KMS-11 (cell line): ENCODE results near the gene SMIM29.
A peak's percentile ranks its signal among the peaks of the same experiment; 100 is the strongest.

ENCODE experiments used
- H2AFZ ChIP-seq: fragments of 200-600 bp; sonication (generic); 2 replicates; pipeline ENCODE4 v1.6.1; 2016; ENCODE audit warnings: antibody characterized with exemption, mixed run types, low read depth
- H3K27ac ChIP-seq: fragments of 200-600 bp; sonication (generic); 2 replicates; pipeline ENCODE4 v1.6.1; 2016; ENCODE audit warnings: mild to moderate bottlenecking, mixed run types
- H3K27me3 ChIP-seq: fragments of 200-600 bp; sonication (generic); 2 replicates; pipeline ENCODE4 v1.6.1; 2017; ENCODE audit warnings: mild to moderate bottlenecking, low read depth, mixed run types, moderate library complexity; ENCODE audit not compliant: insufficient read depth
- H3K36me3 ChIP-seq: fragments of 200-600 bp; sonication (generic); 2 replicates; pipeline ENCODE4 v1.6.1; 2017; ENCODE audit warnings: mild to moderate bottlenecking, mixed run types; ENCODE audit not compliant: insufficient read depth
- H3K4me1 ChIP-seq: fragments of 200-600 bp; sonication (generic); 2 replicates; pipeline ENCODE4 v1.6.1; 2016; ENCODE audit warnings: mild to moderate bottlenecking, low read depth, mixed run types; ENCODE audit not compliant: poor library complexity, severe bottlenecking
- H3K4me2 ChIP-seq: fragments of 200-600 bp; sonication (generic); 2 replicates; pipeline ENCODE4 v1.7.0; 2016; ENCODE audit warnings: mild to moderate bottlenecking, mixed run types
- H3K4me3 ChIP-seq: fragments of 200-600 bp; sonication (generic); IDR thresholded peaks from 2 replicates; pipeline ENCODE4 v1.6.1; 2017; ENCODE audit warnings: low read depth, low read length, mixed read lengths; ENCODE audit not compliant: insufficient read depth
- H3K79me2 ChIP-seq: fragments of 200-600 bp; sonication (generic); 2 replicates; pipeline ENCODE4 v1.6.1; 2016; ENCODE audit warnings: low read depth, mixed run types; ENCODE audit not compliant: insufficient read depth
- H3K9ac ChIP-seq: fragments of 200-600 bp; sonication (generic); 2 replicates; pipeline ENCODE4 v1.6.1; 2016; ENCODE audit warnings: mild to moderate bottlenecking, mixed run types
- H4K20me1 ChIP-seq: fragments of 200-600 bp; sonication (generic); 2 replicates; pipeline ENCODE4 v1.6.1; 2016; ENCODE audit warnings: mild to moderate bottlenecking, mixed run types; ENCODE audit not compliant: insufficient read depth
- TF ChIP-seq, protein P1 (sequence below): fragments of 200-600 bp; sonication (generic); conservative IDR thresholded peaks from 2 replicates; pipeline ENCODE4 v1.6.1; 2017; ENCODE audit warnings: low read depth, mild to moderate bottlenecking, antibody characterized with exemption, low read length, moderate library complexity, mixed read lengths

The SMIM29 gene

GRCh38 chr6:34243901-34244884 lies 4.6 kb downstream of the SMIM29 start:
- peaks cover 60% of the 10 kb centered on the region for H3K4me1 ChIP-seq
- TF ChIP-seq, protein P1, sequence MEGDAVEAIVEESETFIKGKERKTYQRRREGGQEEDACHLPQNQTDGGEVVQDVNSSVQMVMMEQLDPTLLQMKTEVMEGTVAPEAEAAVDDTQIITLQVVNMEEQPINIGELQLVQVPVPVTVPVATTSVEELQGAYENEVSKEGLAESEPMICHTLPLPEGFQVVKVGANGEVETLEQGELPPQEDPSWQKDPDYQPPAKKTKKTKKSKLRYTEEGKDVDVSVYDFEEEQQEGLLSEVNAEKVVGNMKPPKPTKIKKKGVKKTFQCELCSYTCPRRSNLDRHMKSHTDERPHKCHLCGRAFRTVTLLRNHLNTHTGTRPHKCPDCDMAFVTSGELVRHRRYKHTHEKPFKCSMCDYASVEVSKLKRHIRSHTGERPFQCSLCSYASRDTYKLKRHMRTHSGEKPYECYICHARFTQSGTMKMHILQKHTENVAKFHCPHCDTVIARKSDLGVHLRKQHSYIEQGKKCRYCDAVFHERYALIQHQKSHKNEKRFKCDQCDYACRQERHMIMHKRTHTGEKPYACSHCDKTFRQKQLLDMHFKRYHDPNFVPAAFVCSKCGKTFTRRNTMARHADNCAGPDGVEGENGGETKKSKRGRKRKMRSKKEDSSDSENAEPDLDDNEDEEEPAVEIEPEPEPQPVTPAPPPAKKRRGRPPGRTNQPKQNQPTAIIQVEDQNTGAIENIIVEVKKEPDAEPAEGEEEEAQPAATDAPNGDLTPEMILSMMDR, result no peak
- peak overlapping the region; percentile 38; the same call in 1 of the 2 replicates for H3K27ac ChIP-seq
- no peaks in the 10 kb centered on the region; the same call in 1 of the 2 replicates for H3K36me3 ChIP-seq
- no peak overlapping the region for H3K9ac ChIP-seq
- H4K20me1 ChIP-seq, result no peaks in the 10 kb centered on the region
- H3K4me2 ChIP-seq, result no peak overlapping the region
- peaks cover 36% of the 10 kb centered on the region for H3K79me2 ChIP-seq
- no peak overlapping the region for H3K4me3 ChIP-seq
- H3K27me3 ChIP-seq, result no peaks in the 10 kb centered on the region
- H2AFZ ChIP-seq, result no peak overlapping the region

GRCh38 chr6:34243131-34243771 lies 5.6 kb downstream of the SMIM29 start:
- Histone ChIP-seq H3K27ac (peak overlapping the region; percentile 11; the same call in 1 of the 2 replicates), H3K4me3 (no peak overlapping the region), H3K4me1 (peaks cover 64% of the 10 kb centered on the region), H4K20me1 (no peaks in the 10 kb centered on the region), H3K9ac (no peak overlapping the region), H3K36me3 (no peaks in the 10 kb centered on the region; the same call in 1 of the 2 replicates), H3K27me3 (no peaks in the 10 kb centered on the region), H2AFZ (no peak overlapping the region), H3K4me2 (no peak overlapping the region), H3K79me2 (peaks cover 42% of the 10 kb centered on the region)
- TF ChIP-seq, protein P1, result no peak

GRCh38 chr6:34242252-34243130 lies 6.3 kb downstream of the SMIM29 start:
- H2AFZ ChIP-seq, result no peak overlapping the region
- no peaks in the 10 kb centered on the region; the same call in 1 of the 2 replicates for H3K36me3 ChIP-seq
- H3K9ac ChIP-seq, result no peak overlapping the region
- TF ChIP-seq, protein P1, result no peak
- no peak overlapping the region for H3K4me3 ChIP-seq
- no peak overlapping the region for H3K4me2 ChIP-seq
- H3K27ac ChIP-seq, result 0 out of 2 replicates have a peak overlapping the region, but pooled peaks have one; percentile 11
- no peaks in the 10 kb centered on the region for H3K27me3 ChIP-seq
- peaks cover 46% of the 10 kb centered on the region for H3K79me2 ChIP-seq
- H4K20me1 ChIP-seq, result no peaks in the 10 kb centered on the region
- peaks cover 56% of the 10 kb centered on the region for H3K4me1 ChIP-seq
